RPMI8226 (cell line): ENCODE data around the gene RNF39.
A peak's percentile ranks its signal among the peaks of the same experiment; 100 is the strongest.
"Not testable (repeated sequence)": the region's sequence is repeated elsewhere in the genome, so short reads cannot be mapped to it uniquely, and the experiment has no call there.

Experiments used
- DNase-seq: peaks from one replicate; pipeline ENCODE4 v3.0.0-alpha.2; 2015

Gene RNF39

GRCh38 chr6:30060606-30061091 lies 14.9 kb downstream of the RNF39 start:
- peak; percentile 33 for DNase-seq

GRCh38 chr6:30055513-30055912 lies 20.1 kb downstream of the RNF39 start:
- no peak for DNase-seq

DNA sequence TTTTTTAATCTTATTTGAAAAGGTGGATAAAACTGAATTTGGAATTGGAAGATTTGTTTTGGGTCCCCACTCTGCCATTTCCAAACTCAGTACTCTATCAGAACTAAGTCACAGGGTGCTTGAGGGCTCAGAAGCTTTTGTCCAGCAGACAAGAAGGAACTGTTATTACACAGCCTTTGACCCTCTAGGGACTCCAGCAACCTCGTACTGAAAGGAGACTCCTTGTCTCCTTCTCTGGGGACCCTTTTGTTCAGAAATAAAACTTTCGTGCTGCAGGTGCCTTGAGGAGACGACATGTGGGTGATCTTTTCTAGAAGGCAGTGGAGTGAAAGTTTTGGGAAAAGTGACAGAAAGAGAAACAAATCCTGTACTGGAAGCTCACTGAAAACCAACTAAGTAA lies 21.9 kb downstream of the RNF39 start:
- DNase-seq, result no peak

- no peak for DNase-seq
Measured at GRCh38 chr6:30047220-30047619, 28.3 kb downstream of the RNF39 start.

GRCh38 chr6:30044630-30045029 lies 30.9 kb downstream of the RNF39 start:
- no peak for DNase-seq

DNA sequence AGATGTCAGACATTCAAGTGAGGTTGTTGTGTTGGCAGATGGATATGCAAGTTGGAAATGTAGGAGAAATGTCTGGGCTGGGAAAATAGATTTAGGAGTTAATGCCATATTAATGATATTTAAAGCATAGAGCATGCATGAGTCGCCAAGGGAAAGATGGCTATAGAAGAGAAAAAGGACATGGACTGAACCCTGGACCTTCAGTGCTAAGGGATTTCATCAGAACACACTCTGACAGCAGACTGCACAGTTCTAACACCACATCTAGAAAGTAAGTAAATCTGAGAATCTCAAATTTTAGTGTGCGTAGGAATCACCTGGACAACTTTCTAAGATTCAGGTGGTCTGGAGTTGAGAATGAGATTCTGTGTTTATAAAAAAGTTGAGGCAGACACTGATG lies 31.8 kb downstream of the RNF39 start:
- DNase-seq, result no peak

DNA sequence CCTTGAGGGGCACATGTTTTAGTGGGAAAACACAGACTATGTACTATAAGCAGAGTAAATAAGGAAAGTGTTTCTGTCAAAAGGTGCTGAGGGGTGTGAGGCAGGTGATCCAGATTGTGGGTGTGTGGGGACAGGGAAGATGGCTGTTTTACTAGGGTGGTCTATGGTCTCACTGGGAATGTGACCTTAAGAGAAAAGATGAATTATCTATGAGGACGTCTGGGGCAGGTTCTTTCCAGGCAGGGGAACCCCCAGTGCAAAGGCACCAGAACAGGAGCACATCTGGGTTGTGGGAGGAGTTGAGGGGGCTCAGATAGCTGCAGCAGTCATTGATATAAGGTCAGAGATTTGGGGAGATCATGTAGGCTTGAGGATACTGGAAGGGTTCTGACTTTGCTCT lies 32.7 kb downstream of the RNF39 start:
- no peak for DNase-seq

- no peak for DNase-seq
Measured at GRCh38 chr6:30042476-30042875, 33.1 kb downstream of the RNF39 start.

GRCh38 chr6:30041821-30042220 lies 33.7 kb downstream of the RNF39 start:
- no peak for DNase-seq

DNA sequence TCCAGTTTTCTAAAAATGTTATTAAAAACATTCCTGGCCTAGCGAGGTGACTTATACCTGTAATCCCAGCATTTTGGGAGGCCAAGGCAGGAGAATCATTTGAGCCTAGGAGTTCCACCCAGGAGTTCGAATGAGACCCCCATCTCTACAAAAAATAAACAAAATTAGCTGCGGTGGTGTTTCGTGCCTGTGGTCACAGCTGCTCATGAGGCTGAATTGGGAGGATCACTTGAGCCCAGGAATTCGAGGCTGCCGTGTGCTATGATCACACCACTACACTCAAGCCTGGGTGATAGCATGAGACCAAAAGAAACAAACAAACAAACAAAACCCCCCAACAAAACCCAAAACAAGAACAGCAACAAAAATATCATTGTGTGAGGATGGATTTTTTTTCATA lies 34.3 kb downstream of the RNF39 start:
- DNase-seq, result no peak

DNA sequence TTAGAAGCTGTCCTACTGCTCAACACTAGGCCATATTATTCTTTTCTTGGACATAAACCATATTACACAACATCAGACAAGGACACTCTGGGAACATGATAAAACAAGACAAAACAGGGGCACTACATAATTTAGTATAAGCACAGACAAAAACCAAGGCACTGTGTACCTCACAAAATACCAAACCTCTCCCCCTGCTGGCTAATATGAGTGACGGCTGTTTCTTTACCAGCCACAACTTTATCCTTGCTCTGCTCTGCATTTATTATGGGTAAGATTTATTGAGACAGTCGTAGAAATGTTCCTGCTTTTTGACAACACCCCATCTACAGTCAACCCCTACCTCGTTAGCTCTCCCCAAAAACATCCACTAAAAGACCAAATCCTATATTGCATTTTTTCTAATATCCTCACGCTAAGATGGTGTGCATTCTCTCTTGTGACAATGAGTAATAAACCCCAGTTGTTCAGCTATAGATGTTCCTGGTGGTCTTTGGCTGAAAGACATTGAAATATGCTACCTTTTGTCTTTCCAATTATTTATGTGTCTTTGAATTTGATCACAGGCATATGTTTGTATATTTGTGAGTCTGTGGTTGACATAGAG lies 38.3 kb downstream of the RNF39 start:
- DNase-seq, result no peak

- no peak for DNase-seq
Measured at GRCh38 chr6:30035784-30036183, 39.8 kb downstream of the RNF39 start.

DNA sequence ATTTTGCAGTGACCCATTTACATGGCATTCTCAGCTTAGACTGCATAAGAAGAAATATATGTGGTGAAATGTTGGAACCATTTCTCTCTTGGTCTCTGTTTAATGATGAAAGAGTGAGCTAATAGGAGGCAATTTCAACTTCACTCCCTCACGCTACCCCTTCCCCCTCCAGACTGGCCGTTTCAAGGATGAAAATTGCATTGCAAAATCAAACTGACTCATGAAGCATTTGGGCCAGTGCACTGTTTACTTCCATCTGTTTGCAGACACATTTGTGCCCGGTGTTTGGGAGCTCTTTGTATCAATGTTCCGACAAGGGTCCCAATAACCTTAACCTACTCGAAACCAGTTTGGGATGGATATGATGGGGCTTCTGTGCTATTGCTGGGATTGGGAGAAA lies 42.1 kb downstream of the RNF39 start:
- DNase-seq, result not testable (repeated sequence)

- no peak for DNase-seq
Measured at GRCh38 chr6:30031381-30031780, 44.2 kb downstream of the RNF39 start.

DNA sequence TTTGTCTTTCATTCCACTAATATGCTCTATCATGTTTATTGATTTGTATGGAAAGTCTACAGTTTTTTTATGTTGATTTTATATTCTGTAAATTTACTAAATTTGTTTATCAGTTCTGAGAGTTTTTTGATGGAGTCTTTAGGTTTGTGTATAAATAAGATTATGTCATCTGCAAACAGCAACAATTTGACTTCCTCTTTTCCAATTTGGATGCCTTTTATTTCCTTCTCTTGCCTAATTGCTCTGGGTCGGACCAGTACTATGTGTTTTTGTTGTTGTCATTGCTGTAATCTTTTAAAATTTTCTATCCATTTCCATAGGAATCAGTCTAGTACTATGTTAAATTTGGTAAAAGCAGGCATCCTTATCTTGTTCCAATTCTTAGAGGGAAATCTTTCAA lies 46.0 kb downstream of the RNF39 start:
- DNase-seq, result no peak

GRCh38 chr6:30025186-30025585 lies 50.4 kb downstream of the RNF39 start:
- no peak for DNase-seq

- DNase-seq, result not testable (repeated sequence)
Measured at GRCh38 chr6:30022712-30023111, 52.9 kb downstream of the RNF39 start.

GRCh38 chr6:30022189-30022588 lies 53.4 kb downstream of the RNF39 start:
- no peak for DNase-seq

DNA sequence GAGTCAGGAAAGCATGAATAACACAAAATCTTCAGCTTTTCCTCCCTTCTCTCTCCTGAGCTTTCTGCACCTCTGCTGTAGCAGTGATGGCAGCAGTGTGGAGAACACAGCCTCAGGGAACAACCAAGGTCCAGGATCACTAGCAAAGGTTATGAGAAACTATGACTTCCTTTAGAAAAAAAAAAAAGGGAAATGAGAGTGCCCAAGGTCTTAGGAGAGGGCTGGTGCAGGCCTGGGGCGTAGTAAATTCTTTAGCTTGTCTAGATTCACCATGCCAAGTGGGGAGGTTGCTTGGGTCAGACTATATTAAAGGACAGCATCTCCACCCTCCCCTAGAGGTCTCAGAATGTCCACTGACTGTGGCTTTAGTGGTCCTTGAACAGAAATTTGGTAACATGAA lies 54.9 kb downstream of the RNF39 start:
- DNase-seq, result peak; percentile 29
